Right renal pelvis (tissue), 4 donors: ENCODE measurements around the gene CCNB1. TPM values are rescaled to one million over a fixed set of nuclear protein-coding genes. Genes with fewer than 3 reads are reported as not detected.
A peak's percentile ranks its signal among the peaks of the same experiment; 100 is the strongest.
"Not testable (repeated sequence)": the region's sequence is repeated elsewhere in the genome, so short reads cannot be mapped to it uniquely, and the experiment has no call there.

ENCODE experiments used
- DNase-seq, 4 donors: peaks; one replicate each; pipeline ENCODE4 v3.0.0-alpha.2; 2013; ENCODE audit warnings: low read depth in 4 of 4, low spot score in 3 of 4, missing footprints in 1 of 4
- polyA plus RNA-seq, 4 donors: library from polyadenylated mRNA; unstranded; fragments of 120-200 nt; gene quantifications; one replicate each; pipeline ENCODE4 v1.2.1, GENCODE V29; 2013; ENCODE audit not compliant: insufficient read length in 4 of 4

The CCNB1 gene
- polyA plus RNA-seq, 4 donors, result 87.5 to 104 (median 87.7) TPM

- not testable (repeated sequence) for DNase-seq
Observed at GRCh38 chr5:69181659-69182293, 14.8 kb downstream of the CCNB1 start.

- no peak for DNase-seq
Observed at GRCh38 chr5:69184621-69185020, 17.7 kb downstream of the CCNB1 start.

GRCh38 chr5:69187342-69187741 lies 20.4 kb downstream of the CCNB1 start:
- DNase-seq, result no peak

DNA sequence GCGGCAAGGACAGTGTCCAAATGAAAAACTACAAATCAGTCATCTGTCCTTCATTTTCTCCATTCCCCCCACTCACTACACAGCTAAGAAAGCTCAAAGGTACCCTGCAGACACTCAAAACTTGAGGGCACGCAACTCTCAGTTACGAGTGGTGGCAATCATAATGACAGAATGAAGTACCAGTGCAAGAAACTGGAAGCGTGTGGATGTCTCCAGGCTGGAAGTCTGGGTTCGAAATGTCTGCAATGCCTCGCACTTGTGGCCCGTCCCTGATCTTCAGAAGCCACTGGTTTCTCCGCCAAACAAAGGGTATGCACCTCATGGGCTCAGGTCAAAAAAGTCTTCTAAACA lies 21.8 kb downstream of the CCNB1 start:
- DNase-seq, result no peak

DNA sequence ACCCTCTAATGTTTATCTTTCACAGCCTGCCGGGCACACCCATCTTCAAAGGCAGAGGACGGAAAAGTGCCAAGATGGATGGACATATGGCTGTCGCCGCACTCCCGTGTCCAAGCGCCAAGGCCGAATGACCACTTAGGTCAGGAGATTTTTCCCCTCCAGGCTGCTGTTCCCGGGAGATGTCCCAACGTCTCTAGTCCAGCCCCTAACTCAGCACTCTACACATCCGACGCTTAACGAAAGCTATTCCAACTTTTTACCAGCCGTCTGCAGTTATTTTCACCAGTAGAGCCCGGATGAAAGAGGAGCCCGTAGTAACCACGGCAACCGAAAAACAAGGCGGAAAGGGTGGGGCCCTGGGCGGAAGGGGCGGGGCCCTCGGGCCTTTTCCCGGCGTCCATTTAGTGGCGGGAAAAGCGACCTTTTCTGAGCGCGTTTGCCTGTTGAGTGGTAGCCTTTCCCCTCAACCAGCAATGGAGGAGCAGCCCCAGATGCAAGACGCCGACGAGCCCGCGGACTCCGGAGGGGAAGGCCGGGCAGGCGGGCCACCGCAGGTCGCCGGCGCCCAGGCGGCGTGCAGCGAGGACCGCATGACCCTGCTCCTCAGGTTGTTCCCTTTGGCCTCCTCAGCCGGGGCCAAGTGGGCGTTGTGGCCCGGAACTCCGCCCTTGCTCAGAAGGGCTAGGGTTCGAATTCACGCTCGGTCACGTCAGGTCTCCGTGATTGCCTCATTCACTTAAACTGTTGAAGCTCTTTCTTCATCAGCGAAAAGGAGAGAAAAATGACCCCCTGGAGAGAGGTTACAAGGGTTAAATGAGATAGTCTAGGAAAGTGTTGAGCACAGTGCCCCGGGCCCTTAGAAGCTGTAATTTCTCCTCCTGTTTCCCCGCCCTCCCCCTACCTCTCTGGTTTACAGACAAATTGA lies 22.5 kb downstream of the CCNB1 start, which contains the start of gene CENPH:
CENPH (plus strand) TSS at position 422 of the 925 bp plus-strand sequence; CDS start at position 474, 52 bp downstream.
- DNase-seq, result peak; percentile 88 to 90 (median 89)

GRCh38 chr5:69202497-69202896 lies 35.5 kb downstream of the CCNB1 start:
- no peak for DNase-seq

- no peak for DNase-seq
Observed at GRCh38 chr5:69206528-69207190, 39.7 kb downstream of the CCNB1 start.

DNA sequence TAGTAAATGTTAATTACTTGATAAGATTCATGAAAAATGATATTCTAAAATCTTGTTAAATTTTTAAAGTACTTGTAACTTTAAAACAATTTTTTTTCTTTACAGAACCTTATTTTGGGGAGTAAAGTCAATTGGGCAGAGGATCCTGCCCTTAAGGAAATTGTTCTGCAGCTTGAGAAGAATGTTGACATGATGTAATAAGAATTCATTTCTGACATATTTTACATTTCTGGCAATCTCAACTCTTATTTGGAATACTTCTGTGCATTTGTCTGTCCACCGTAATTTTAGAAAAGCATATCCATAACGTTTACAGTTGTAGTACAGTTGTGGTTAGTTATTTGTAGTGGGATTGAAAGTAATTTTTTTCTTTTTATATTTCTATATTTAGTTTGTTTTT lies 42.7 kb downstream of the CCNB1 start:
- no peak for DNase-seq

DNA sequence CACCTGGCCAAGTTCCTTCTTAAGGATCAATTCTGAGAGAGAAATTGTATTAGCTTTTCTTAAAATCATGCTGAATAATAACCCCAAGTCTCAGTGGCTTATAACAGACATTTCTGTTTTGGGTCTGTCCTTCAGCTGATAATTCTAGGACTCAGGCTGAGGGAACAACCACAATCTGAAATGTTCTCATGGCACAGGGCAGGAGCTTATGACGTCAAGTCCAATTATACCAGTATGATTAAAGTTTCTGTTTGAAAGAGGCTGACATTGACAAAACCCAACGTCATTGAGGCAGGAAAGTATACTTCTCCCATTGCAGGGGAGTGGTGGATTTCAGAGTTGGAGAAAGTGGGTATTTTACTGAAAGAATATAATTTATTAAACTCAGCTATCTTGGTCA lies 44.2 kb downstream of the CCNB1 start:
- DNase-seq, result no peak

- DNase-seq, result no peak
Observed at GRCh38 chr5:69212022-69212421, 45.1 kb downstream of the CCNB1 start.

GRCh38 chr5:69213513-69214215 lies 46.7 kb downstream of the CCNB1 start:
- DNase-seq, result no peak

GRCh38 chr5:69217151-69217511 lies 50.2 kb downstream of the CCNB1 start:
- no peak for DNase-seq

DNA sequence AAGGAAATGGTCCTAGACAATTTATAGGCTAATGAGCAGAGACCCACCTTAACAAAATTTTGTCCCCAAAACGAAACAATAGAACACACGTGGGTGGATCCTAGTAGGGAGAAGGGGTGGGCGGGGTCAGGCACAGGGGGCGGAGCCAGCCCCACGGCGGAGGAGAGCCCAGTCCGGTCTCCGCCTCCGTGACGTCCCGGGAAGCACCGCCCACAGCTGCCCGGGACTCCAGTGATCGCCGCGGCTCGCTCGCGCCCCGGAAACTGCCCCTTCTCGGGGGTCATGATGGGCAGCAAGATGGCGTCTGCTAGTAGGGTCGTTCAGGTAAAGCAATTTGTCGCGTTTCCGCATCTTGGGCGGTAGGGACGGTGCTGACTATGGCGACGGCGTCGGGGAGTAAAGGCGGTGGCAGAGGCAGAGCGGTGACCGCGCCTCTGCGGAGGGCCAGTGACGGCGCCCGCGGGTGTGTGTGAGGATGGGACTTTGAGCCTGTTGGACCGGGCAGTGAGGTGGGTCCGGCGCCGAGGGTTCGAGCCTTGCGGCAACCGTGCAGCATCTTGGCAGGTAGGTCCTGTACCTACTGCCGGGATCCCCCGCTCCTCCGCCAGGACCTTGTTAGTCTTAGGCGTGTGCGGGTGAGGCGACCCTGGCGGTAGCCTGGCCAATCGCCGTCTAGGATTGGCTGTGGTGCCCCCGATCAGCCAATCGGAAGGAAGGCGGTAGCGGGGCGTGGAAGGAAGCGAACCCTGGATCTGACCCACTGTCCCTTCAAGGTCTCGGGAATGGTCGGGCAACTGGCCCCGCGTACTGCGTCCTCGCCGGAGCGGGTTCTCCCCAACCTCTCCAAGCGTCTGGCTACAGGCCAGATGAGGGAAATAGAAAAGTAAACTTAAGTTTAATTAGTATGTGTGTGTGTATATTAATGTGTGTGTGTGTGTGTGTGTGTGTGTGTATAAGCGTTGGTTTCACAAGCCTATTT lies 50.9 kb downstream of the CCNB1 start:
- DNase-seq, result peak; percentile 88 to 91 (median 88)

- DNase-seq, result no peak
Observed at GRCh38 chr5:69219939-69220338, 53.0 kb downstream of the CCNB1 start.

DNA sequence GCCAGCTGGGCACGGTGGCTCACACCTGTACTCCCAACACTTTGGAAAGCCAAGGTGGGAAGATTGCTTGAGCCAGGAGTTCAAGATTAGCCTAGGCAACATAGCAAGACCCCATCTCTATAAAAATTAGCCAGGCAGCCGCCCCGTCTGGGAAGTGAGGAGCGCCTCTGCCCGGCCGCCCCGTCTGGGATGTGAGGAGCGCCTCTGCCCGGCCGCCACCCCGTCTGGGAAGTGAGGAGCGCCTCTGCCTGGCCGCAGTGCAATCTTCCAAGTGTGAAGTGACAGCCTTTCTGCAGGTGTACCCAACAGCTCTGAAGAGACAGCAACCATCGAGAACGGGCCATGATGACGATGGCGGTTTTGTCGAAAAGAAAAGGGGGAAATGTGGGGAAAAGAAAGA lies 53.4 kb downstream of the CCNB1 start:
- not testable (repeated sequence) for DNase-seq

- DNase-seq, result not testable (repeated sequence)
Observed at GRCh38 chr5:69220833-69221232, 53.9 kb downstream of the CCNB1 start.

GRCh38 chr5:69224520-69224919 lies 57.6 kb downstream of the CCNB1 start:
- DNase-seq, result no peak

DNA sequence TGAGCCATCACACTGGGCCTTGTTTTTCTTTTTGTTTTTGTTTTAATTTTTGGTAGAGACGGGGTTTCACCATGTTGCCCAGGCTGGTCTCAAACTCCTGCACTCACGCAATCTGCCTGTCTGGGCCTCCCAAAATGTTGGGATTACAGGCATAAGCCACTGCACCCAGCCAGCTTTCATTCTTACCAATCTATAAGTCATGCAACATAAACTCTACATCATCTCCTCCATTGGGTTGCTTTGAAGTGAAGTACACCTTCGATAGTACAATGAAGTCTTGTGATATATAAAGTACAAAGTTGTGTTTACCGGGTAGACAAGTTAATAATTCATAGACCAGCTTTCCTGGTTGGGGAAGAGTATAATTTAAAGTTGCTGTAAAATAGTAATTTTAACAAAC lies 58.9 kb downstream of the CCNB1 start:
- DNase-seq, result no peak
